ENCODE measurements around the gene NDUFV2. TPM values are rescaled to one million over a fixed set of nuclear protein-coding genes. Genes with fewer than 3 reads are reported as not detected.

NDUFV2 gene
- total RNA-seq, 1 experiment from 2014 or later: 194 TPM

GRCh38 chr18:9140381-9140780, 37.9 kb downstream of the NDUFV2 start:
- intact Hi-C loops (cut with micrococcal nuclease): loop anchor here (10.0 kb wide), 2 partner anchors 156 to 374 kb away; no protein-coding TSS in a partner anchor
- H3K9me2 ChIP-seq (ENCODE audit: insufficient read depth): no peaks in the 10 kb centered on the region
- H3K4me2 ChIP-seq (ENCODE audit: low read length): no peak overlapping the region
- CTCF ChIA-PET: no interaction called here
- peaks cover 8 to 17% of the 10 kb centered on the region in 2 experiments; a peak in 3 of 4 replicates for H3K4me1 ChIP-seq (ENCODE audit: control insufficient read depth in 1 of 2, insufficient read depth in 2 of 2, low read length in 2 of 2)
- ATAC-seq: no peak
- H3K36me3 ChIP-seq (ENCODE audit: control insufficient read depth in 1 of 2, insufficient read depth in 2 of 2, low read length in 2 of 2): no peaks in the 10 kb centered on the region
- no peak overlapping the region for H3K9ac ChIP-seq (ENCODE audit: low read length)
- no peak for DNase-seq (ENCODE audit: low read depth, low spot score)
- H4K20me1 ChIP-seq (ENCODE audit: insufficient read depth): no peaks in the 10 kb centered on the region
- H3K27me3 ChIP-seq (ENCODE audit: insufficient read depth, low read length): no peaks in the 10 kb centered on the region
- TF ChIP-seq JUND (IDR thresholded peaks at IDR 0.05) (no peak), POLR2A (IDR thresholded peaks at IDR 0.05; ENCODE audit: borderline replicate concordance, extremely low read depth, insufficient read depth, insufficient read length) (no peak), EGR1 (IDR thresholded peaks at IDR 0.05; ENCODE audit: low read depth) (no peak), TCF7L2 (IDR thresholded peaks at IDR 0.05; ENCODE audit: borderline replicate concordance, extremely low read depth, insufficient read depth, insufficient read length) (no peak), MAX (IDR thresholded peaks at IDR 0.05) (no peak), SRF (IDR thresholded peaks at IDR 0.05; ENCODE audit: low read depth) (no peak)
- H2AFZ ChIP-seq (ENCODE audit: low read depth, low read length, poor library complexity, severe bottlenecking): no peak overlapping the region
- H3K9me3 ChIP-seq (ENCODE audit: control insufficient read depth in 1 of 2, insufficient read depth in 1 of 2, low read depth in 1 of 2, low read length in 2 of 2): no peaks in the 10 kb centered on the region
- POLR2A ChIA-PET: no interaction called here
- no peak overlapping the region for H3K4me3 ChIP-seq (replicated peaks in 1 of 2; ENCODE audit: low read depth in 1 of 2, low read length in 2 of 2)
- H3K79me2 ChIP-seq (ENCODE audit: insufficient read depth, low read length): peaks cover 73% of the 10 kb centered on the region
- BruUV-seq (replicated peaks): no TSS peak
- RAD21 ChIA-PET (ENCODE audit: low non-redundant PET in 1 of 2, low total read pairs in 2 of 2, uncharacterized antibody in 2 of 2, unreplicated experiment in 2 of 2): no interaction called here
- no peak overlapping the region for H3K27ac ChIP-seq (ENCODE audit: low read depth, low read length)

- Histone ChIP-seq H3K9me2 (ENCODE audit: insufficient read depth) (no peaks in the 10 kb centered on the region), H3K4me2 (ENCODE audit: low read length) (no peak overlapping the region), H3K27me3 (ENCODE audit: insufficient read depth, low read length) (no peaks in the 10 kb centered on the region), H3K27ac (ENCODE audit: low read depth, low read length) (no peak overlapping the region), H3K4me3 (replicated peaks in 1 of 2; ENCODE audit: low read depth in 1 of 2, low read length in 2 of 2) (no peak overlapping the region), H3K36me3 (ENCODE audit: control insufficient read depth in 1 of 2, insufficient read depth in 2 of 2, low read length in 2 of 2) (no peaks in the 10 kb centered on the region), H3K9me3 (ENCODE audit: control insufficient read depth in 1 of 2, insufficient read depth in 1 of 2, low read depth in 1 of 2, low read length in 2 of 2) (no peaks in the 10 kb centered on the region), H2AFZ (ENCODE audit: low read depth, low read length, poor library complexity, severe bottlenecking) (no peak overlapping the region), H3K4me1 (ENCODE audit: control insufficient read depth in 1 of 2, insufficient read depth in 2 of 2, low read length in 2 of 2) (peaks cover 6 to 11% of the 10 kb centered on the region in 2 experiments; a peak in 3 of 4 replicates), H4K20me1 (ENCODE audit: insufficient read depth) (no peaks in the 10 kb centered on the region), H3K9ac (ENCODE audit: low read length) (no peak overlapping the region), H3K79me2 (ENCODE audit: insufficient read depth, low read length) (peaks cover 75% of the 10 kb centered on the region)
- intact Hi-C loops (cut with micrococcal nuclease): loop anchor here (10.0 kb wide), 2 partner anchors 156 to 374 kb away; no protein-coding TSS in a partner anchor
- ChIA-PET POLR2A (no interaction called here), CTCF (no interaction called here), RAD21 (ENCODE audit: low non-redundant PET in 1 of 2, low total read pairs in 2 of 2, uncharacterized antibody in 2 of 2, unreplicated experiment in 2 of 2) (no interaction called here)
- ATAC-seq: no peak
- no peak for DNase-seq (ENCODE audit: low read depth, low spot score)
- BruUV-seq (replicated peaks): no TSS peak
- TF ChIP-seq POLR2A (IDR thresholded peaks at IDR 0.05; ENCODE audit: borderline replicate concordance, extremely low read depth, insufficient read depth, insufficient read length) (no peak), ELF1 (IDR thresholded peaks at IDR 0.05; ENCODE audit: borderline replicate concordance, low read depth) (no peak), CTCF (IDR thresholded peaks at IDR 0.05 in 2 of 3, conservative IDR thresholded peaks at IDR 0.05 in 1 of 3; ENCODE audit: borderline replicate concordance in 1 of 3, insufficient read depth in 1 of 3, low read depth in 2 of 3, low read length in 2 of 3) (no peak), SRF (IDR thresholded peaks at IDR 0.05; ENCODE audit: low read depth) (no peak), ZNF274 (IDR thresholded peaks at IDR 0.05; ENCODE audit: low read depth, low read length) (no peak), ZBTB33 (IDR thresholded peaks at IDR 0.05; ENCODE audit: extremely low read depth, insufficient replicate concordance, low read length) (no peak), POLR2AphosphoS5 (IDR thresholded peaks at IDR 0.05; ENCODE audit: low read depth, low read length) (no peak), EZH2phosphoT487 (IDR thresholded peaks at IDR 0.05; ENCODE audit: borderline replicate concordance) (no peak), EGR1 (IDR thresholded peaks at IDR 0.05; ENCODE audit: low read depth) (no peak)
Measured at GRCh38 chr18:9140984-9141383, 38.5 kb downstream of the NDUFV2 start.
